HG03196 (cell line): ENCODE measurements around the gene PDGFB.

Source experiments
- ATAC-seq: cut with Tn5 transposase; IDR thresholded peaks from one replicate; pipeline ENCODE4 v1.9.1; 2021; ENCODE audit not compliant: unreplicated experiment

PDGFB gene

DNA sequence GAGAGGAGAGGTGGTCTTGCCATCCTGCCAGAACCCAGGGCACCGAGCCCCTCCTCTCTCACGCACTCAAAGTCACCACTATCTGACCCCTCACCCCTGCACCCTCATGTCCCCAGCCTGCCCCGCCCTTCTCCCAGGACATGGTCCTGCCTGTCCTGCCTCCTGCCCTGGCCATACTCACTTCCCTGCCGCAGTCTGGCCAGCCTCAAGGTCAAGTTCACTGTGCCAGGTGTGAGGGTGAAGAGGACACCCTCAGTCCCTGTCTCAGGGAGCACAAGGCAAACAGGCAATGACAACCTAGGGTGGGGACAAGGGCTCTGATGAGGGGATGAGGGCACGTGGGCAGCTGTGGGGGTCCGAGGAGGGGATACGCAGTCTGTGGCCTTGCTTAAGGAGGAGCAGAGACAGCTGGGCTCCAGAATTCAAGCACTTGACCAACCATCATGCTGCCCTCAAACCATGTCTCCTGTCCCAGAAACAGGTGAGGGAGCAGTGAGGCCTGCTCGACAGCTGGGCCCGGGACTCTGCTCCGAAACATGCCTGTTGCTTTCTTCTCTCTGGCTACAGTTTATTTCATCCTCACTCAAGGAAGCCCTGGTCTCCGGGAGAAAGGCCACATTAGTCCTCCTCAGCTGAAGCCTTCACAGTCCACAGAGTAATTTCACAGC is 36.6 kb downstream of the PDGFB start:
- no peak for ATAC-seq

- ATAC-seq: no peak
Measured at GRCh38 chr22:39207141-39208012, 37.4 kb downstream of the PDGFB start.

- no peak for ATAC-seq
Measured at GRCh38 chr22:39206491-39206890, 38.3 kb downstream of the PDGFB start.

GRCh38 chr22:39205344-39206021 is 39.3 kb downstream of the PDGFB start:
- ATAC-seq: no peak

DNA sequence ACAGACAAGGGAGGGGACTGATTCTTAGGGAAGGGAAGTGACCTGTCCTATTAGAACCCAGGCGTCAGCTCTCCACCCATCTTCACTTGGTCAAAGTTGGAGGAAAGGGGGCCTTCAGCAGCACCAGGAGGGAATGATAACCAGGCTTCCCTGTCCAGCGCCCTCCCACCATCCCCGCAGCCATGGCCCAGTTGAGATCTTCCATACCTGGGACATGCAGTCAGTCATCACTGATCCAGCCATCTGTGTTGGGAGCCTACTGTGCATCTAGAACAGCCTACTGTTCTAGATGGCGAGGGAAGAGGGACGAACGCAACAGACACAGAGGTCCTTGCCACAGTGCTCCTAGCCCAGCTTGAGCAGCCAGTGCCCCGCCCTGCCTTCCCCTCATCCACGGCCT is 40.6 kb downstream of the PDGFB start:
- ATAC-seq: no peak

- no peak for ATAC-seq
Measured at GRCh38 chr22:39197578-39197977, 47.2 kb downstream of the PDGFB start.

GRCh38 chr22:39194098-39194497 is 50.7 kb downstream of the PDGFB start:
- ATAC-seq: no peak

DNA sequence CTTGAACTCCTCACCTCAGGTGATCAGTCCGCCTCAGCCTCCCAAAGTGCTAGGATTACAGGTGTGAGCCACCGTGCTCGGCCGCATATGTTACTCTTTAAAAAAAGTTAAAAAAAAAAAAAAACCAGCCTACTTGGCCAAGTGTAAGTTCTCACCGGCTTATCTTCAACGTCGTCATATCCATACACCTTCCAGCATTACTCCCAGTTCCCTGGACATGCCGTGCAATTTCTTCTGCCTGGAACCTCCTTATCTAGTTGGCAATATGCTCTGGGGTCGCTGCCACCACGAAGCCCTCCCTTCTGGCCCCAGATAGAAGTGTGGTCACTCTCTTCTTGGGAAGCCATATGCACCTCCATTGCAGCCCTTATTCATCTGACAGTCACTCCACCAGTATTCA is 56.0 kb downstream of the PDGFB start:
- ATAC-seq: no peak

- no peak for ATAC-seq
Measured at GRCh38 chr22:39185601-39186012, 59.2 kb downstream of the PDGFB start.

- ATAC-seq: no peak
Measured at GRCh38 chr22:39184586-39185577, 59.9 kb downstream of the PDGFB start.

- no peak for ATAC-seq
Measured at GRCh38 chr22:39183991-39184585, 60.7 kb downstream of the PDGFB start.

- ATAC-seq: no peak
Measured at GRCh38 chr22:39182478-39183030, 62.2 kb downstream of the PDGFB start.

DNA sequence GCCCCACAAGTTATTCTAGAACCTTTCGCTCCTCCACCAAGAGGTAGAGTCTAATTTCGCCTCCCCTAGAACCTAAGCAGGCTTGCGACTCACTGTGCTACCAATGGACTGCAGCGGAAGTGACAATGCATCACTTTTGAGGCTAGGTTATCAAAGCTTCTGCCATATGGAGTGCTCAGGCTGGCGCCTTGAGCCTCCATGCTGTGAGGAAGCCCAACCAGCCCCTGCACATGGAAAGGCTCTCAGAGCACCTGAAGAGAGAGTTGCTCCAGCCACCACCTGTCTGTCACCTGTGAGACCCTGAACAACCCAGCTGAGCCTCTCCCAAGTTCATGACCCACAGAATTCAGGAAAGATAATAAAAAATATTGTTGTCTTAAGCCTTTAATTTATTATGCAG is 63.0 kb downstream of the PDGFB start:
- no peak for ATAC-seq

DNA sequence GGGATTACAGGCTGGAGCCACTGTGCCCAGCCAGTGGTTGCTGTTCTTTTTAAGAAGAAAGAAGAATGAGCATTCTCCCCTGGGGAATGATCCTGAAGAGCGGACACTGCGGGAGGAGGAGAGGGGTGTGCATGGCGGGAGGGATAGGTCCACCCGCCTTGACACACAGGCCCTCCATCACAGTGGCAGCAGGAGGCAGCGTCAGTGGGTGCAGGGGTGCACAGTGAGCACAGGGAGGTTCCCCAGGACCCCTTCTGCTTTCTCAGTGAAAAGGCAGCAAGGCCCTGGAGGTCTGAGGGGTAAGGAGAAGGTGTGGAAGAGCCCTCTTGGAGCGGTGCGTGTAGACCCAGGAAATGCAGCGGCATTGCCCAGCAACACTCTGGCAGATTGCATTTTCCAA is 63.4 kb downstream of the PDGFB start:
- ATAC-seq: no peak

DNA sequence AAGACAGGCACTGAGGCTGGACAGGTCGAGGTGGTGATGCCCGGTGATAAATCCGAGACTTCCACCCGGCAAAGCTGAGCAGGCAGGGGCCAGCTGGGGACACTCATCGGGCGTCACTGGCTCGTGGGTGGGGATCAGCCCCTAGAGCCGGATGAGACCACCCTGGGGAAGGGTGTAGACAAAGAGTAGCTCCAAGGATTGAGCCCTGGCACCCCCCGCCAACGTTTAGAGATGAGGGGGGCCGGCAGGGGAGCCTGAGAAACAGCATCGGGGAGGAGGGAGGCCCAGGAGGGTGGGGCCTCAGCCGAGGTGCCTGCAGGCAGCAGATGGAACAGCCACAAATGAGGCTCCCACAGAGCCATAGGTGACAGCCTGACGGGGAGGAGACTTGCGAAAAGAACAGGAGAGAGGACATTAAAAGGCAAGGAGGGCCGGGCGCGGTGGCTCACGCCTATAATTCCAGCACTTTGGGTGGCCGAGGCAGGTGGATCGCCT is 64.9 kb downstream of the PDGFB start:
- no peak for ATAC-seq

DNA sequence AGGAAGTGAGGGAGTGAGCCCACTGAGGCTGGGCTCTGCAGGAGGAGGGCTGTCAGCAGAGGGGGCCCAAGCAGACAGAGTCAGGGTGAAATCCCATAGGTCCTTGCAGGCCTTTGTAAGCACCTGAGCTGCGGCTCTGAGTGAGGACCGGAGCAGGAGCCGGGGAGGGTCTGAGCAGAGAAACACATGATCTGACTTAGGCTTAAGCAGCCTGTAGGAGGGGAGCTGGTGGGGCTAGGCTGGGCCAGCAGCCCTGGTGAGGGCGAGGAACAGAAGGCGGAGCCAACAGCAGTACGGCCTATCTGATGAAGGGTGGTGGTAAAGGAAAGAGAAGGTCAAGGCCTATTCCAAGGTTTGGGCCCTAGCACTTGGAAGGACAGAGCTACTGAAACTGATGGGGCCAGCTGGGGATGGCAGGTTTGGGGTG is 65.4 kb downstream of the PDGFB start:
- no peak for ATAC-seq

GRCh38 chr22:39178206-39179111 is 66.3 kb downstream of the PDGFB start:
- ATAC-seq: no peak

DNA sequence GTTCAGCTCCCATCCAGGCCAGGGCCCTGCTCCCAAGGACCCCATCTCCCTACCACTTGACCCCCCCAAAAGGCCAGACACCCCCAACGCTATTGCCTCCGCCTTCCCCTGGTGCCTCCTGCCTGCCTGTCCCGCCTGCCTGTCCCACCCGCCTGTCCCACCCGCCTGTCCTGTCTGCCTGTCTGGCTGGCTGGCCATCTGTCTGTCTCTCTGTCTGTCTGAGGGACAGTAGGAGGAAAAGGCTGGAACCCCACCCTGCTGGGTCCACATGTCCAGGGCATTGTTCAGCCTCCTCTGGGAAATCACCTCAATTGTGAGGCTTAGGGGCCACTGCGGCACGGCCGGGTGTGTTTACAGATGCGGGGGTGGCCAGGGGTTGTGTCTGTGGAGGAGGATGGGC is 67.0 kb downstream of the PDGFB start:
- no peak for ATAC-seq

- no peak for ATAC-seq
Measured at GRCh38 chr22:39177456-39177775, 67.4 kb downstream of the PDGFB start.
